SHP77 (cell line): Measurements from ENCODE around the gene KIF21A.

Source experiments
- DNase-seq, 2 experiments: peaks; one replicate each; lab custom pipeline; 2025; lab: John Stamatoyannopoulos, UW

The KIF21A gene

GRCh38 chr12:39431002-39431796, 11.7 kb downstream of the KIF21A start:
- no peak for DNase-seq

GRCh38 chr12:39429809-39430208, 13.1 kb downstream of the KIF21A start:
- no peak for DNase-seq

- no peak for DNase-seq
Measured at GRCh38 chr12:39427360-39427808, 15.5 kb downstream of the KIF21A start.

GRCh38 chr12:39426636-39427240, 16.2 kb downstream of the KIF21A start:
- DNase-seq: no peak

GRCh38 chr12:39420043-39420442, 22.9 kb downstream of the KIF21A start:
- no peak for DNase-seq

GRCh38 chr12:39419471-39419870, 23.4 kb downstream of the KIF21A start:
- no peak for DNase-seq

GRCh38 chr12:39417916-39418315, 25.0 kb downstream of the KIF21A start:
- no peak for DNase-seq

GRCh38 chr12:39413836-39414771, 28.8 kb downstream of the KIF21A start:
- DNase-seq: no peak

- DNase-seq: no peak
Measured at GRCh38 chr12:39412210-39412609, 30.7 kb downstream of the KIF21A start.

GRCh38 chr12:39406262-39406661, 36.7 kb downstream of the KIF21A start:
- no peak for DNase-seq

GRCh38 chr12:39405580-39405979, 37.3 kb downstream of the KIF21A start:
- no peak for DNase-seq

- no peak for DNase-seq
Measured at GRCh38 chr12:39404000-39404399, 38.9 kb downstream of the KIF21A start.

GRCh38 chr12:39403376-39403775, 39.5 kb downstream of the KIF21A start:
- DNase-seq: no peak

GRCh38 chr12:39402922-39403321, 40.0 kb downstream of the KIF21A start:
- no peak for DNase-seq

- DNase-seq: no peak
Measured at GRCh38 chr12:39401459-39401858, 41.5 kb downstream of the KIF21A start.

- no peak for DNase-seq
Measured at GRCh38 chr12:39395866-39396265, 47.1 kb downstream of the KIF21A start.

- no peak for DNase-seq
Measured at GRCh38 chr12:39393890-39394289, 49.0 kb downstream of the KIF21A start.

- no peak for DNase-seq
Measured at GRCh38 chr12:39393179-39393578, 49.7 kb downstream of the KIF21A start.

GRCh38 chr12:39392154-39392925, 50.6 kb downstream of the KIF21A start:
- no peak for DNase-seq

GRCh38 chr12:39390752-39391151, 52.2 kb downstream of the KIF21A start:
- DNase-seq: no peak

GRCh38 chr12:39389399-39390150, 53.3 kb downstream of the KIF21A start:
- no peak for DNase-seq
